ENCODE measurements around the gene C12orf76. TPM values are rescaled to one million over a fixed set of nuclear protein-coding genes. Genes with fewer than 3 reads are reported as not detected.
"Not testable (repeated sequence)": the region's sequence is repeated elsewhere in the genome, so short reads cannot be mapped to it uniquely, and the experiment has no call there.

C12orf76 gene
- total RNA-seq, 1 experiment from 2014 or later: 18.3 TPM

GRCh38 chr12:110073049-110073831 is 24.9 kb upstream of the C12orf76 start (continued):
- TF ChIP-seq JUN (CRISPR knock-in tag; IDR thresholded peaks at IDR 0.05) (no peak), ATF2 (CRISPR knock-in tag; IDR thresholded peaks at IDR 0.05; ENCODE audit: borderline replicate concordance, low read depth) (no peak), ZNF317 (CRISPR knock-in tag; IDR thresholded peaks at IDR 0.05; ENCODE audit: borderline replicate concordance, low read depth) (no peak), ATF6 (CRISPR knock-in tag; IDR thresholded peaks at IDR 0.05) (no peak), ZNF232 (CRISPR knock-in tag; IDR thresholded peaks at IDR 0.05) (no peak), TEAD4 (CRISPR knock-in tag; IDR thresholded peaks at IDR 0.05) (no peak), ETV6 (CRISPR knock-in tag; IDR thresholded peaks at IDR 0.05) (no peak)
- TF ChIP-seq, protein P1, sequence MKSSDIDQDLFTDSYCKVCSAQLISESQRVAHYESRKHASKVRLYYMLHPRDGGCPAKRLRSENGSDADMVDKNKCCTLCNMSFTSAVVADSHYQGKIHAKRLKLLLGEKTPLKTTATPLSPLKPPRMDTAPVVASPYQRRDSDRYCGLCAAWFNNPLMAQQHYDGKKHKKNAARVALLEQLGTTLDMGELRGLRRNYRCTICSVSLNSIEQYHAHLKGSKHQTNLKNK (CRISPR knock-in tag; IDR thresholded peaks at IDR 0.05): no peak

DNA sequence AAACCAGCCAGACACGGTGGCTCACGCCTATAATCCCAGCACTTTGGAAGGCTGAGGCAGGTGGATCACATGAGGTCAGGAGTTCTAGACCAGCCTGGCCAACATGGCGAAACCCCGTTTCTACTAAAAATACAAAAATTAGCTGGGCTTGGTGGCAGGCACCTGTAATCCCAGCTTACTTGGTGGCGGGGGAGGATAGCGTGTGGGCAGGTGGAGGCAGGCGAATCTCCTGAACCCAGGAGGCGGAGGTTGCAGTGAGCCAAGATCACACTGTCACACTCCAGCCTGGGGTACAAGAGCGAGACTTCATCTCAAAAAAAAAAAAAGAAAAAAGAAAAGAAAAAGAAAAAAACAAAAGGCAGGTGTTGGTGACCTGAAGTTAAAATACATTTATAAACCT is 24.3 kb upstream of the C12orf76 start:
- DNase-seq (ENCODE audit: low spot score); CTCF ChIA-PET; H3K27me3 Mint-ChIP-seq (ENCODE audit: low read depth); POLR2A ChIA-PET; H3K4me1 Mint-ChIP-seq; ATAC-seq; H3K36me3 Mint-ChIP-seq; H3K27ac Mint-ChIP-seq; H3K4me3 Mint-ChIP-seq: not testable (repeated sequence)
- H3K9me3 Mint-ChIP-seq: peaks cover 16% of the 10 kb centered on the region; the same call in 1 of the 2 replicates

DNA sequence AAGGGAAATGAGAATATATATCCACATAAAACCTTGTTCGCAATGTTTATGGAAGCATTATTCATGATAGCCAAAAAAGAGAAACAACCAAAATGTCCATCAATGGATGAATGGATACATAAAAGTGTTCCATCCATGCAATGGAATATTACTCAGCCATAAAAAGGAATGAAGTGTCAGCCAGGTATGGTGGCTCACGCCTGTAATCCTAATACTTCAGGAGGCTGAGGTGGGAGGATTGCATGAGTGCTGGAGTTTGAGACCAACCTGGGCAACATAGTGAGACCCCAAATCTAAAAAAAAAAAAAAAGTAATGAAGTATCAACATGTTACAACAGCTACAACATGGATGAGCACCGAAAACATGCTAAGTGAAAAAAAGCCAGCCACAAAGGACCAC is 23.6 kb upstream of the C12orf76 start:
- ChIA-PET CTCF (no interaction called here), POLR2A (no interaction called here)
- no peak for TF ChIP-seq ZNF317 (CRISPR knock-in tag; IDR thresholded peaks at IDR 0.05; ENCODE audit: borderline replicate concordance, low read depth)
- TF ChIP-seq, protein P2, sequence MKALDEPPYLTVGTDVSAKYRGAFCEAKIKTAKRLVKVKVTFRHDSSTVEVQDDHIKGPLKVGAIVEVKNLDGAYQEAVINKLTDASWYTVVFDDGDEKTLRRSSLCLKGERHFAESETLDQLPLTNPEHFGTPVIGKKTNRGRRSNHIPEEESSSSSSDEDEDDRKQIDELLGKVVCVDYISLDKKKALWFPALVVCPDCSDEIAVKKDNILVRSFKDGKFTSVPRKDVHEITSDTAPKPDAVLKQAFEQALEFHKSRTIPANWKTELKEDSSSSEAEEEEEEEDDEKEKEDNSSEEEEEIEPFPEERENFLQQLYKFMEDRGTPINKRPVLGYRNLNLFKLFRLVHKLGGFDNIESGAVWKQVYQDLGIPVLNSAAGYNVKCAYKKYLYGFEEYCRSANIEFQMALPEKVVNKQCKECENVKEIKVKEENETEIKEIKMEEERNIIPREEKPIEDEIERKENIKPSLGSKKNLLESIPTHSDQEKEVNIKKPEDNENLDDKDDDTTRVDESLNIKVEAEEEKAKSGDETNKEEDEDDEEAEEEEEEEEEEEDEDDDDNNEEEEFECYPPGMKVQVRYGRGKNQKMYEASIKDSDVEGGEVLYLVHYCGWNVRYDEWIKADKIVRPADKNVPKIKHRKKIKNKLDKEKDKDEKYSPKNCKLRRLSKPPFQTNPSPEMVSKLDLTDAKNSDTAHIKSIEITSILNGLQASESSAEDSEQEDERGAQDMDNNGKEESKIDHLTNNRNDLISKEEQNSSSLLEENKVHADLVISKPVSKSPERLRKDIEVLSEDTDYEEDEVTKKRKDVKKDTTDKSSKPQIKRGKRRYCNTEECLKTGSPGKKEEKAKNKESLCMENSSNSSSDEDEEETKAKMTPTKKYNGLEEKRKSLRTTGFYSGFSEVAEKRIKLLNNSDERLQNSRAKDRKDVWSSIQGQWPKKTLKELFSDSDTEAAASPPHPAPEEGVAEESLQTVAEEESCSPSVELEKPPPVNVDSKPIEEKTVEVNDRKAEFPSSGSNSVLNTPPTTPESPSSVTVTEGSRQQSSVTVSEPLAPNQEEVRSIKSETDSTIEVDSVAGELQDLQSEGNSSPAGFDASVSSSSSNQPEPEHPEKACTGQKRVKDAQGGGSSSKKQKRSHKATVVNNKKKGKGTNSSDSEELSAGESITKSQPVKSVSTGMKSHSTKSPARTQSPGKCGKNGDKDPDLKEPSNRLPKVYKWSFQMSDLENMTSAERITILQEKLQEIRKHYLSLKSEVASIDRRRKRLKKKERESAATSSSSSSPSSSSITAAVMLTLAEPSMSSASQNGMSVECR (CRISPR knock-in tag; IDR thresholded peaks at IDR 0.05; ENCODE audit: borderline replicate concordance): no peak
- no peak for TF ChIP-seq HMGA2 (CRISPR knock-in tag; IDR thresholded peaks at IDR 0.05)
- TF ChIP-seq ZNF281 (CRISPR knock-in tag; IDR thresholded peaks at IDR 0.05): no peak
- TF ChIP-seq NR3C1 (CRISPR knock-in tag; conservative IDR thresholded peaks at IDR 0.05; ENCODE audit: low read depth): no peak
- no peak for TF ChIP-seq ZNF423 (CRISPR knock-in tag; IDR thresholded peaks at IDR 0.05)
- TF ChIP-seq TP53 (CRISPR knock-in tag; IDR thresholded peaks at IDR 0.05): no peak
- no peak for TF ChIP-seq ZBTB43 (CRISPR knock-in tag; IDR thresholded peaks at IDR 0.05)
- no peak for TF ChIP-seq ZNF512 (CRISPR knock-in tag; IDR thresholded peaks at IDR 0.05; ENCODE audit: borderline replicate concordance)
- no peak overlapping the region for H3K4me3 Mint-ChIP-seq
- peaks cover 5% of the 10 kb centered on the region for H3K27me3 Mint-ChIP-seq (ENCODE audit: low read depth)
- H3K36me3 Mint-ChIP-seq: no peaks in the 10 kb centered on the region
- ATAC-seq (no peak), DNase-seq (ENCODE audit: low spot score) (no peak)
- H3K27ac Mint-ChIP-seq: no peak overlapping the region
- peaks cover 18% of the 10 kb centered on the region; the same call in 1 of the 2 replicates for H3K9me3 Mint-ChIP-seq
- H3K4me1 Mint-ChIP-seq: peaks cover 3% of the 10 kb centered on the region; the same call in 1 of the 2 replicates

Measured in WTC11 (cell line).